Measurements from ENCODE around the gene PPP1R8. TPM values are rescaled to one million over a fixed set of nuclear protein-coding genes. Genes with fewer than 3 reads are reported as not detected.

PPP1R8 gene
- total RNA-seq, 1 donor from 2014 or later, result 39.7 TPM

DNA sequence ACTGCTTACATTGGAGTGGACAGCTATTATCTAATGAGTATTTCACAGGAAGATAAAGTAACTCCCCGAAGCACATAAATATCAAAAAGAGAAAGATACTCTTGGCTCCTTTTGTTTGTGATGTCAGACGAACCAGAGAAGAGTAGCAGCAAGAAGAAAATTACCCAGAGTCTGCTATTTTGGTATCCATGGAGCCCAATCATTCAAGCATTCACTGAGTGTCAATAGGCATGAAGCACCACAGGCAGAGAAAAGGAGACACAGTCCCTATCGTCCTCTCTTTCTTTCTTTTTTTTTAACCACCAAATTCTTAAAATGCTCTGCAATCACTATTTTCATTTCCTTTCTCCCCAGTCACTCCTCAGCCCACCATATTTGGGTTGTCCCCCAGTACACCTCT is 63.9 kb downstream of the PPP1R8 start:
- Mint-ChIP-seq H3K4me3 (ENCODE audit: unreplicated experiment) (no peak overlapping the region), H3K36me3 (ENCODE audit: low read depth) (peaks cover 32% of the 10 kb centered on the region), H3K27me3 (ENCODE audit: low read depth) (no peaks in the 10 kb centered on the region), H3K27ac (ENCODE audit: unreplicated experiment) (no peak overlapping the region), H3K9me3 (ENCODE audit: low read depth) (no peaks in the 10 kb centered on the region), H3K4me1 (ENCODE audit: low read depth) (no peaks in the 10 kb centered on the region)
- DNase-seq (ENCODE audit: low spot score), result no peak
- TF ChIP-seq, protein P1, sequence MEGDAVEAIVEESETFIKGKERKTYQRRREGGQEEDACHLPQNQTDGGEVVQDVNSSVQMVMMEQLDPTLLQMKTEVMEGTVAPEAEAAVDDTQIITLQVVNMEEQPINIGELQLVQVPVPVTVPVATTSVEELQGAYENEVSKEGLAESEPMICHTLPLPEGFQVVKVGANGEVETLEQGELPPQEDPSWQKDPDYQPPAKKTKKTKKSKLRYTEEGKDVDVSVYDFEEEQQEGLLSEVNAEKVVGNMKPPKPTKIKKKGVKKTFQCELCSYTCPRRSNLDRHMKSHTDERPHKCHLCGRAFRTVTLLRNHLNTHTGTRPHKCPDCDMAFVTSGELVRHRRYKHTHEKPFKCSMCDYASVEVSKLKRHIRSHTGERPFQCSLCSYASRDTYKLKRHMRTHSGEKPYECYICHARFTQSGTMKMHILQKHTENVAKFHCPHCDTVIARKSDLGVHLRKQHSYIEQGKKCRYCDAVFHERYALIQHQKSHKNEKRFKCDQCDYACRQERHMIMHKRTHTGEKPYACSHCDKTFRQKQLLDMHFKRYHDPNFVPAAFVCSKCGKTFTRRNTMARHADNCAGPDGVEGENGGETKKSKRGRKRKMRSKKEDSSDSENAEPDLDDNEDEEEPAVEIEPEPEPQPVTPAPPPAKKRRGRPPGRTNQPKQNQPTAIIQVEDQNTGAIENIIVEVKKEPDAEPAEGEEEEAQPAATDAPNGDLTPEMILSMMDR (IDR thresholded peaks at IDR 0.05), result no peak

Other genes starting within 250 kb of the PPP1R8 start
- 61.6 to 86.7 TPM (median 61.8 TPM) in 3 replicates for gene AHDC1, start 226.6 kb upstream of the PPP1R8 start, total RNA-seq
- gene FGR, start 195.6 kb upstream of the PPP1R8 start, total RNA-seq, result not detected in 3 replicates
- 23.2 to 36.1 TPM (median 25.0 TPM) in 3 replicates for gene IFI6, start 158.6 kb upstream of the PPP1R8 start, total RNA-seq
- gene FAM76A, start 104.8 kb upstream of the PPP1R8 start, total RNA-seq, result 12.7 to 15.1 TPM (median 13.6 TPM) in 3 replicates
- 48.1 to 49.6 TPM (median 48.3 TPM) in 3 replicates for gene STX12, start 57.6 kb upstream of the PPP1R8 start, total RNA-seq
- gene THEMIS2, start 41.8 kb downstream of the PPP1R8 start, total RNA-seq, result 1.2 to 3.9 TPM (median 1.6 TPM) in 3 replicates
- 15.1 to 24.8 TPM (median 15.5 TPM) in 3 replicates for gene RPA2, start 83.8 kb downstream of the PPP1R8 start, total RNA-seq
- 0.15 to 0.21 TPM in 2 of 3 replicates, not detected in the other for gene SMPDL3B, start 104.2 kb downstream of the PPP1R8 start, total RNA-seq
- gene XKR8, start 129.2 kb downstream of the PPP1R8 start, total RNA-seq, result 3.5 to 9.9 TPM (median 7.8 TPM) in 3 replicates